Mesendoderm (in vitro differentiated cells): ENCODE data around the gene TFF3.

ENCODE experiments used
- DNase-seq: peaks from one replicate; pipeline ENCODE4 v3.0.0; 2013
- H2AK5ac ChIP-seq: 2 replicates; pipeline ENCODE4 v1.6.1; 2013; ENCODE audit warnings: low read length, inconsistent platforms
- H2BK120ac ChIP-seq: 2 replicates; pipeline ENCODE4 v1.6.1; 2013; ENCODE audit warnings: low read depth, mild to moderate bottlenecking, low read length, moderate library complexity, mixed read lengths
- H2BK15ac ChIP-seq: replicated peaks from 2 replicates; pipeline ENCODE4 v1.6.1; 2013; ENCODE audit warnings: low read depth, mild to moderate bottlenecking, moderate library complexity
- H2BK5ac ChIP-seq: 2 replicates; pipeline ENCODE4 v1.6.1; 2013; ENCODE audit warnings: low read length, inconsistent platforms
- H3K18ac ChIP-seq: 2 replicates; pipeline ENCODE4 v1.6.1; 2013; ENCODE audit warnings: mild to moderate bottlenecking, low read length, mixed read lengths
- H3K23ac ChIP-seq: one replicate; pipeline ENCODE4 v1.6.1; 2013; ENCODE audit warnings: low read length
- H3K27ac ChIP-seq: 2 replicates; pipeline ENCODE4 v1.5.1; 2013; ENCODE audit warnings: low read depth, mild to moderate bottlenecking, inconsistent platforms, low read length, moderate library complexity
- H3K27me3 ChIP-seq: 2 replicates; pipeline ENCODE4 v1.6.1; 2013; ENCODE audit warnings: low read length, control low read depth, mild to moderate bottlenecking, inconsistent platforms; ENCODE audit not compliant: insufficient read depth, poor library complexity
- H3K36me3 ChIP-seq: 2 replicates; pipeline ENCODE4 v1.6.1; 2013; ENCODE audit warnings: low read length, inconsistent platforms; ENCODE audit not compliant: control insufficient read depth, insufficient read depth
- H3K4ac ChIP-seq: one replicate; pipeline ENCODE4 v1.6.1; 2013; ENCODE audit warnings: low read depth, mild to moderate bottlenecking, low read length, moderate library complexity
- H3K4me1 ChIP-seq: 2 replicates; pipeline ENCODE4 v1.6.1; 2013; ENCODE audit warnings: low read depth, low read length, inconsistent platforms; ENCODE audit not compliant: control insufficient read depth
- H3K4me2 ChIP-seq: 2 replicates; pipeline ENCODE4 v1.6.1; 2013; ENCODE audit warnings: low read length
- H3K4me3 ChIP-seq: 2 replicates; pipeline ENCODE4 v1.5.1; 2013; ENCODE audit warnings: mild to moderate bottlenecking, low read length
- H3K56ac ChIP-seq: one replicate; pipeline ENCODE4 v1.6.1; 2013; ENCODE audit warnings: low read length
- H3K79me1 ChIP-seq: 2 replicates; pipeline ENCODE4 v1.6.1; 2013; ENCODE audit warnings: low read length, inconsistent platforms
- H3K79me2 ChIP-seq: 2 replicates; pipeline ENCODE4 v1.6.1; 2013; ENCODE audit warnings: mild to moderate bottlenecking, low read length; ENCODE audit not compliant: control insufficient read depth, insufficient read depth
- H3K9ac ChIP-seq: 2 replicates; pipeline ENCODE4 v1.6.1; 2013; ENCODE audit warnings: low read length, inconsistent platforms
- H4K5ac ChIP-seq: one replicate; pipeline ENCODE4 v1.6.1; 2013; ENCODE audit warnings: low read length
- H4K8ac ChIP-seq: one replicate; pipeline ENCODE4 v1.6.1; 2013; ENCODE audit warnings: low read depth, mild to moderate bottlenecking, control low read depth, low read length, moderate library complexity
- WGBS: extraction: QIAGEN DNeasy Blood & Tissue Kit; methylation state at CpG from one replicate; pipeline ENCODE4 v1.1.7; 2013; ENCODE audit warnings: low lambda C conversion rate, missing lambda C conversion rate; ENCODE audit not compliant: insufficient coverage; ENCODE audit errors: extremely low coverage; 5-methylcytosine and 5-hydroxymethylcytosine counted together

The TFF3 gene

DNA sequence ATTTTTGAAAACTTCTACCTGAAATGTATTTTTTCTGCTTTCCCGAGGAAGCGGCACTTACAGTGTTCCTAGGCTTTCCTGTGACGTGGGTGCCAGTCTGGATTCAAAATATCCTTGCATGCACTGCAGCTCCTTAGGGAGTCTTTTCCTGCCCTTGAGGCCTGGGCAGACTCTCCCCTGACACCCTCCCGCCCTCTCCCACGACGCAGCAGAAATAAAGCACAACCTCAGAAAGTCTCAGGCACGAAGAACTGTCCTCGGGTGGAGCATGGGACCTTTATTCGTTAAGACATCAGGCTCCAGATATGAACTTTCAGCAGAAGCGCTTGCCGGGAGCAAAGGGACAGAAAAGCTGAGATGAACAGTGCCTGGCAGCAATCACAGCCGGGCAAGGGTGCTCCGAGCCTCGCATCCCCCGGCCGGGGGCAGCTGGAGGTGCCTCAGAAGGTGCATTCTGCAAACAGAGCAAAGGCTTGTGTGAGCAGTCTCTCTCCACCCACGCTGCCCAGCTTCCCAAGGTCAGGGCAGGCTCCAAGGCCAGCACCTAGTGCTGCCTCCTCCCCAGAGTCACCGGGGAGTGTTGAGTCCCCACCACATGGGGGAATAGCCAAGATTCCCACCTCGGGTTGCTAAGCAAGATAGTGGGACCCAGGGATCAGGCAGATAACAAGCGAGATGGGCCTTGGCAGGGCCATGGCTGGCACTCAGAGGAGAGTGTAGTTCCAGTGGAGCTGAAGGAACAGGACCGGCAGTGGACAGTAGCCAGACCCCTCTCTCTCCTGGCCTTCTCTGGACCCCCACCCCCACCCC is 3.2 kb downstream of the TFF3 start:
- Histone ChIP-seq H2AK5ac (no peak overlapping the region), H4K8ac (no peak overlapping the region), H2BK120ac (no peak overlapping the region), H3K18ac (no peak overlapping the region), H2BK5ac (no peak overlapping the region), H3K27me3 (no peaks in the 10 kb centered on the region), H4K5ac (no peak overlapping the region), H3K23ac (no peak overlapping the region), H3K79me1 (no peaks in the 10 kb centered on the region), H3K79me2 (no peaks in the 10 kb centered on the region), H3K4me1 (peaks cover 2% of the 10 kb centered on the region), H3K27ac (no peak overlapping the region), H3K4me3 (no peak overlapping the region), H3K4ac (no peak overlapping the region), H3K4me2 (no peak overlapping the region), H3K56ac (no peak overlapping the region), H3K9ac (no peak overlapping the region), H2BK15ac (no peak overlapping the region), H3K36me3 (no peaks in the 10 kb centered on the region)
- WGBS, result no CpG with 5 or more reads among the region's 21 CpGs
- no peak for DNase-seq

DNA sequence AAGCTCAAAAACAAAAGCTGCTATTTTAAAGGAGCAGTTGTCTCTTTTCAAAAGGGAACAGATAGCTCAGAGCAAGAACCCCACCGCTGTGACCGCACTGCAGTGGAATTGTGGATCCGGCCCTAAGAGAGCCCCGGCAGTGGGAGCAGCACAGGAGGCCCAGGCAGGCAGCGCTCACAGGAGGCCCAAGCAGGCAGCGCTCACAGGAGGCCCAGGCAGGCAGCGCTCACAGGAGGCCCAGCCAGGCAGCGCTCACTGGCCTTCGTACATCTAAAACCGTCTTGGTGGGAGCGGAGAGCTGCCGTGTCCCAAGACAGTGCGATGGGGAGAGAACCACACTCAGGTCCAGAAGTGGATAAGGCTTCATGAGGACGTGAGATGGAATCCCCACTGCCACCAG is 4.0 kb downstream of the TFF3 start:
- Histone ChIP-seq H3K9ac (no peak overlapping the region), H2BK120ac (no peak overlapping the region), H3K79me1 (no peaks in the 10 kb centered on the region), H3K27ac (no peak overlapping the region), H3K27me3 (no peaks in the 10 kb centered on the region), H2BK5ac (no peak overlapping the region), H3K4me3 (no peak overlapping the region), H3K4me1 (peaks cover 2% of the 10 kb centered on the region), H4K5ac (no peak overlapping the region), H3K4me2 (no peak overlapping the region), H3K23ac (no peak overlapping the region), H3K56ac (no peak overlapping the region), H3K18ac (no peak overlapping the region), H4K8ac (no peak overlapping the region), H2BK15ac (no peak overlapping the region), H2AK5ac (no peak overlapping the region), H3K36me3 (no peaks in the 10 kb centered on the region), H3K79me2 (no peaks in the 10 kb centered on the region), H3K4ac (no peak overlapping the region)
- DNase-seq, result no peak
- WGBS, result no CpG with 5 or more reads among the region's 14 CpGs

DNA sequence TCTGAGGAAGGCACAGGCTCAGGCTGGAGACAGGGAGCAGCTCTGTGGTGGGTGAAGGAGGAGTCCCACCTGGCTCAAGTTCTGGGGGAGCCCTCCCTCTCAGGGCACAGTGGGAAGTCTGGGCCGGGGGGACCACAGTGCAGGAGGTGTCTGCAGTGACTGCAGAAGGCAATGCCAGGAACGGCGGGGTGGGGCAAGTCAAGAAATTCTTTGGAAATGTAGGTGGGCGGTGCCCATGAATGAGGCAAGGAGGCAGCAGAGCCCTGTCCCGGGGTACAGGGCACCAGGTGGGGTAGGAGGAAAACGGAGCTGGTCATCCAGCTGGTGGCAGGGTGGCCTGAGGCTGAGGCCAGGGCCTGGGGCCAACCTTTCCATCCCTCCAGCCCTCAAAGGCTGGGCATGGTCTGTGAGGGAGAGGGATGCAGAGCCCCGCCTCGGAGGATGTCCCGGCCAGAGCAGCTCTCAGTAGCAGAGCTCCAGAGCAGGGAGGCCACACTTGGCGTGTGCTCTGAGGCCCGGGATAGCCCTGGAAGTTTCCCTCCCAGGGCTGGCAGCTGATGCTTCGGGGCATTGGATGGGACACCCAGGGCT is 4.7 kb downstream of the TFF3 start:
- H3K56ac ChIP-seq, result peak overlapping the region; percentile 6

DNA sequence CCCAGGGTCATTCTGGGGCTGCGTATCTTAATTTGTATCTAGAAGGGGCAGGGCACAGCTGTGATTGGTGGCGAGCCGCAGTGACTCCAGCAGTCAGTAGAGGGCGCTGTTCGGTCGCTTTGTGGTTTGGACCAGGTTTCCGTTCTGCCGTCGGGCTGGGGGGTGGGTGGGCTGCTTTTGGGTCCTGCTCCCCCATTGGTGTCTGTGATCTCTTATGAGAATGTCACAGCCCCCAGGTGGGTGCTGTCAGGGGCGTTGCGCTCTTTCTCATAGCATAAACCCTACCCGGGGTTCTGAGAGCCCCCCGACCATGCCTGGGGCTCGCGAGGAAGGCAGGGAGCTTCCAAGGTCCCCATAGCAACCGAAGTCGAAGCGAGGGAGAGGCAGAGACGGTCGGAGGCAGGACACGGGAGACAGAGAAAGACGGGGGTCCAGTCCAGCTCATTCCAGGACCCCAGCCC is 5.4 kb downstream of the TFF3 start:
- H4K8ac ChIP-seq, result no peak overlapping the region
- H3K79me2 ChIP-seq, result no peaks in the 10 kb centered on the region
- no peak overlapping the region for H3K18ac ChIP-seq
- no peak overlapping the region for H2BK15ac ChIP-seq
- peak overlapping the region; percentile 1 for H3K9ac ChIP-seq
- no peaks in the 10 kb centered on the region for H3K27me3 ChIP-seq
- no peak overlapping the region for H4K5ac ChIP-seq
- H3K27ac ChIP-seq, result no peak overlapping the region
- H2BK120ac ChIP-seq, result no peak overlapping the region
- H3K23ac ChIP-seq, result no peak overlapping the region
- DNase-seq, result peak; percentile 78
- H3K4me2 ChIP-seq, result peak overlapping the region; percentile 1
- H2BK5ac ChIP-seq, result no peak overlapping the region
- no CpG with 5 or more reads among the region's 22 CpGs for WGBS
- H3K4ac ChIP-seq, result no peak overlapping the region
- no peaks in the 10 kb centered on the region for H3K79me1 ChIP-seq
- H3K56ac ChIP-seq, result no peak overlapping the region
- no peaks in the 10 kb centered on the region for H3K36me3 ChIP-seq
- H3K4me1 ChIP-seq, result peaks cover 2% of the 10 kb centered on the region
- no peak overlapping the region for H3K4me3 ChIP-seq
- no peak overlapping the region for H2AK5ac ChIP-seq

More for the DNA sequence above, 4.7 kb downstream of the TFF3 start:
- Histone ChIP-seq H2BK5ac (no peak overlapping the region), H4K5ac (no peak overlapping the region), H3K27ac (no peak overlapping the region), H3K4me1 (peaks cover 2% of the 10 kb centered on the region), H2AK5ac (no peak overlapping the region), H3K4me3 (no peak overlapping the region), H3K4me2 (no peak overlapping the region), H2BK120ac (no peak overlapping the region), H3K79me2 (no peaks in the 10 kb centered on the region), H3K27me3 (no peaks in the 10 kb centered on the region), H3K36me3 (no peaks in the 10 kb centered on the region), H3K18ac (no peak overlapping the region), H3K9ac (no peak overlapping the region), H3K4ac (no peak overlapping the region), H2BK15ac (no peak overlapping the region), H3K23ac (no peak overlapping the region), H3K79me1 (no peaks in the 10 kb centered on the region), H4K8ac (no peak overlapping the region)
- no peak for DNase-seq
- no CpG with 5 or more reads among the region's 12 CpGs for WGBS

DNA sequence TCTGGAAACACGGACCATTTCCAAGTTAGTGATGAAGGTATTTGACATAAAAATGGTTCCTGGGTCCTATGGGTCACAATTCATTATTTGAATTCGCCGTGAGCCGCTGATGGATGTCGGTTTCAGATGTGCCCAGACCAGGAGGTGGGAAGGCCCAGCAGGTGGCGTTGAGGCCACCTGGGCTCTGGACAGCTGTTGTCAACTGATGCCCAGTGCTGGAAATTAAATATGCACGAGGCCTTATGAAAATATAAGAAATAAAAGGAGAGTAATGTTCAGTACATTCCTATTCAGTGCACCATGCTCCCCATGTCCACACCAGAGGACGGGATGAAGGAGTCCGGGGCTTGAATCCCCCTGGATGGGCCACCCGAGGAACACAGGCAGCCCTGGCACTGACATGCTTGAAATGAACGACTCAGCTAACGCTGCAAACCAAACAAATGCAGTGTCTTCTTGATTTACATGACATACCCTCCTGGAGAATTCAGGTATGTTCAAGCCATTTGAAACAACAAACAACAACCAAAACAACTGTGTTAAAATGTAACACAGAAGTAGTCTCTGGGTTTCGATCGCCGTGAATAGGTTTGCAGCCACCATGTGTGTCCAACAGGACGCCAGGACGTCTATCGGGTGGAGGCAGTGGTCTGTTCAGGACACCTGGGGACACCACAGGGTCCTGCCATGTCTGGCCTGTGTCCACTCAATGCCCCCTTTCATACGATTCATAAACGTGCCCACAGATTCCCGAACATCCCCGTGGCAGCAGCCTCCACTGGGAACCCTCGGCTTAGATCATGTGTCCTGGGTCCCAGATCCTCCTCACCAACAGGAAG is 6.1 kb downstream of the TFF3 start:
- Histone ChIP-seq H3K9ac (no peak overlapping the region), H3K4me2 (no peak overlapping the region), H3K4ac (no peak overlapping the region), H4K5ac (no peak overlapping the region), H2AK5ac (no peak overlapping the region), H3K23ac (no peak overlapping the region), H3K79me2 (no peaks in the 10 kb centered on the region), H3K27ac (no peak overlapping the region), H2BK15ac (no peak overlapping the region), H3K79me1 (no peaks in the 10 kb centered on the region), H3K4me3 (no peak overlapping the region), H3K4me1 (peaks cover 2% of the 10 kb centered on the region), H3K18ac (no peak overlapping the region), H3K27me3 (no peaks in the 10 kb centered on the region), H3K36me3 (no peaks in the 10 kb centered on the region), H3K56ac (peak overlapping the region; percentile 25), H4K8ac (no peak overlapping the region), H2BK120ac (no peak overlapping the region), H2BK5ac (no peak overlapping the region)
- no CpG with 5 or more reads among the region's 23 CpGs for WGBS
- peak; percentile 44 for DNase-seq
